SK-N-SH treated with all-trans-retinoic acid at 6 μM for 48 hours (cell line): ENCODE results near the gene ATP8A1.

Experiments used
- ATAC-seq: fragments of 200-7000 bp; cut with Tn5 transposase; 3 replicates; pipeline ENCODE4 v1.9.1; 2020; ENCODE audit warnings: mild to moderate bottlenecking, moderate library complexity
- ARNTL ChIP-seq: fragments of 450-650 bp; formaldehyde crosslinking; IDR thresholded peaks from 2 replicates; pipeline ENCODE4 v1.5.0; 2020; ENCODE audit warnings: low read depth, mild to moderate bottlenecking, moderate library complexity, borderline replicate concordance
- BACH2 ChIP-seq: fragments of 250-450 bp; sonication (Bioruptor Pico); IDR thresholded peaks from 2 replicates; pipeline ENCODE4 v1.9.0; 2021; ENCODE audit warnings: mild to moderate bottlenecking, borderline replicate concordance
- CSDC2 ChIP-seq: fragments of 250-450 bp; sonication (Bioruptor Pico); IDR thresholded peaks from 2 replicates; pipeline ENCODE4 v1.5.0; 2020; ENCODE audit warnings: mild to moderate bottlenecking, moderate library complexity
- CSRNP3 ChIP-seq: fragments of 250-450 bp; sonication (Bioruptor Pico); IDR thresholded peaks from 2 replicates; pipeline ENCODE4 v1.5.1; 2021; ENCODE audit warnings: mild to moderate bottlenecking, moderate library complexity
- ESRRG ChIP-seq: fragments of 250-450 bp; sonication (Bioruptor Pico); IDR thresholded peaks from 2 replicates; pipeline ENCODE4 v1.6.1; 2021; ENCODE audit warnings: mild to moderate bottlenecking
- GLIS3 ChIP-seq: fragments of 250-450 bp; sonication (Bioruptor Pico); IDR thresholded peaks from 2 replicates; pipeline ENCODE4 v1.5.0; 2020; ENCODE audit warnings: mild to moderate bottlenecking, moderate library complexity
- ISL1 ChIP-seq: fragments of 250-450 bp; sonication (Bioruptor Pico); IDR thresholded peaks from 2 replicates; pipeline ENCODE4 v2.1.2; 2022; ENCODE audit warnings: mild to moderate bottlenecking, moderate library complexity
- OSR1 ChIP-seq: fragments of 250-450 bp; sonication (Bioruptor Pico); IDR thresholded peaks from 2 replicates; pipeline ENCODE4 v1.8.0; 2022; ENCODE audit warnings: moderate library complexity, mild to moderate bottlenecking, inconsistent platforms
- PATZ1 ChIP-seq: fragments of 250-450 bp; sonication (Bioruptor Pico); IDR thresholded peaks from 2 replicates; pipeline ENCODE4 v1.8.0; 2020; ENCODE audit warnings: mild to moderate bottlenecking, moderate library complexity, borderline replicate concordance
- POU6F1 ChIP-seq: fragments of 250-450 bp; sonication (Bioruptor Pico); IDR thresholded peaks from 2 replicates; pipeline ENCODE4 v1.8.0; 2021; ENCODE audit warnings: low read depth, mild to moderate bottlenecking, moderate library complexity, borderline replicate concordance
- RARB ChIP-seq: fragments of 250-450 bp; sonication (Bioruptor Pico); IDR thresholded peaks from 2 replicates; pipeline ENCODE4 v1.8.0; 2021; ENCODE audit warnings: mild to moderate bottlenecking, moderate library complexity
- SNAI2 ChIP-seq: fragments of 250-450 bp; sonication (Bioruptor Pico); IDR thresholded peaks from 2 replicates; pipeline ENCODE4 v1.5.0; 2020; ENCODE audit warnings: mild to moderate bottlenecking, moderate library complexity
- TCF4 ChIP-seq: fragments of 250-450 bp; sonication (Bioruptor Pico); IDR thresholded peaks from 2 replicates; pipeline ENCODE4 v1.8.0; 2021; ENCODE audit warnings: mild to moderate bottlenecking, moderate library complexity, borderline replicate concordance
- TOX ChIP-seq: fragments of 250-450 bp; sonication (Bioruptor Pico); IDR thresholded peaks from 2 replicates; pipeline ENCODE4 v1.8.0; 2021; ENCODE audit warnings: mild to moderate bottlenecking, moderate library complexity, borderline replicate concordance
- TSHZ2 ChIP-seq: fragments of 250-450 bp; sonication (Bioruptor Pico); IDR thresholded peaks from 2 replicates; pipeline ENCODE4 v1.5.0; 2020; ENCODE audit warnings: mild to moderate bottlenecking, moderate library complexity
- ZC3H10 ChIP-seq: fragments of 250-450 bp; sonication (Bioruptor Pico); IDR thresholded peaks from 2 replicates; pipeline ENCODE4 v1.5.1; 2021; ENCODE audit warnings: mild to moderate bottlenecking, moderate library complexity
- ZFP3 ChIP-seq: fragments of 250-450 bp; sonication (Bioruptor Pico); IDR thresholded peaks from 2 replicates; pipeline ENCODE4 v1.5.0; 2020; ENCODE audit warnings: mild to moderate bottlenecking, moderate library complexity
- ZFP30 ChIP-seq: fragments of 450-650 bp; formaldehyde crosslinking; IDR thresholded peaks from 2 replicates; pipeline ENCODE4 v1.5.0; 2022; ENCODE audit warnings: mild to moderate bottlenecking, moderate library complexity
- ZNF565 ChIP-seq: fragments of 450-650 bp; formaldehyde crosslinking; conservative IDR thresholded peaks from 2 replicates; pipeline ENCODE4 v1.5.0; 2020; ENCODE audit warnings: low read depth, mild to moderate bottlenecking, moderate library complexity
- ZNF70 ChIP-seq: fragments of 450-650 bp; formaldehyde crosslinking; IDR thresholded peaks from 2 replicates; pipeline ENCODE4 v1.5.0; 2020; ENCODE audit warnings: mild to moderate bottlenecking, moderate library complexity
- ZNF8 ChIP-seq: fragments of 450-650 bp; formaldehyde crosslinking; IDR thresholded peaks from 2 replicates; pipeline ENCODE4 v1.5.0; 2020; ENCODE audit warnings: mild to moderate bottlenecking, moderate library complexity

Gene ATP8A1

GRCh38 chr4:42608551-42608950, 48.4 kb downstream of the ATP8A1 start:
- ATAC-seq, result no peak
- no peak for TF ChIP-seq GLIS3 (CRISPR knock-in tag)
- TF ChIP-seq ZFP3 (CRISPR knock-in tag), result no peak
- no peak for TF ChIP-seq ZFP30 (CRISPR knock-in tag)
- no peak for TF ChIP-seq ESRRG (CRISPR knock-in tag)
- TF ChIP-seq CSRNP3 (CRISPR knock-in tag), result no peak
- no peak for TF ChIP-seq POU6F1 (CRISPR knock-in tag)

- TF ChIP-seq ZNF565 (CRISPR knock-in tag) (no peak), SNAI2 (CRISPR knock-in tag) (no peak), ZNF8 (no peak), ZNF70 (CRISPR knock-in tag) (no peak), TSHZ2 (CRISPR knock-in tag) (no peak), BACH2 (CRISPR knock-in tag) (no peak), CSDC2 (CRISPR knock-in tag) (no peak), ESRRG (CRISPR knock-in tag) (no peak), RARB (no peak), POU6F1 (CRISPR knock-in tag) (no peak), ARNTL (CRISPR knock-in tag) (no peak), TCF4 (CRISPR knock-in tag) (no peak), CSRNP3 (CRISPR knock-in tag) (no peak), ZC3H10 (no peak), TOX (CRISPR knock-in tag) (no peak), ZFP3 (CRISPR knock-in tag) (no peak), ISL1 (no peak), OSR1 (no peak), PATZ1 (CRISPR knock-in tag) (no peak)
- ATAC-seq, result no peak
Measured at GRCh38 chr4:42607011-42607726, 49.7 kb downstream of the ATP8A1 start.
